PFSK-1 (cell line): ENCODE results near the gene MRTFB.

Experiments used
- POLR2AphosphoS5 ChIP-seq: IDR thresholded peaks from 2 replicates; pipeline ENCODE4 v1.6.1; 2012; ENCODE audit warnings: low read depth, mild to moderate bottlenecking, control low read depth, low read length, moderate library complexity
- REST ChIP-seq, 2 experiments: IDR thresholded peaks; 2 replicates each; pipeline versions ENCODE4 v1.6.1 to v1.8.0; 2011 to 2012; ENCODE audit warnings: low read depth in 2 of 2, low read length in 2 of 2, control low read depth in 1 of 2, inconsistent platforms in 1 of 2, mild to moderate bottlenecking in 1 of 2, moderate library complexity in 1 of 2; ENCODE audit not compliant: insufficient read depth in 1 of 2
- SIN3A ChIP-seq: IDR thresholded peaks from 2 replicates; pipeline ENCODE4 v1.6.1; 2012; ENCODE audit warnings: mild to moderate bottlenecking, low read length, moderate library complexity, borderline replicate concordance; ENCODE audit not compliant: insufficient read depth

- TF ChIP-seq SIN3A (no peak), POLR2AphosphoS5 (no peak), REST (IDR thresholded peaks at IDR 0.05; ENCODE audit: insufficient read depth in 1 of 2, low read depth in 2 of 2, low read length in 2 of 2) (no peak)
Measured at GRCh38 chr16:14104066-14104465, 32.9 kb downstream of the MRTFB start.
